OCI-LY1 (cell line): ENCODE data around the gene TEAD3.

Source experiments
- H2AFZ ChIP-seq: fragments of 200-600 bp; sonication (generic), shearing (Covaris generic); 2 replicates; pipeline ENCODE4 v1.6.0; 2014; ENCODE audit warnings: antibody characterized with exemption, mild to moderate bottlenecking, low read length
- H3F3A ChIP-seq: fragments of 200-600 bp; sonication (generic), shearing (Covaris generic); 2 replicates; pipeline ENCODE4 v1.6.0; 2014; ENCODE audit warnings: mild to moderate bottlenecking, antibody characterized with exemption, low read length, moderate library complexity; ENCODE audit not compliant: insufficient read depth
- H3K27ac ChIP-seq: fragments of 200-600 bp; sonication (generic); 2 replicates; pipeline ENCODE4 v1.5.1; 2014; ENCODE audit warnings: low read length, mixed run types, mild to moderate bottlenecking, low read depth; ENCODE audit not compliant: poor library complexity, severe bottlenecking
- H3K27me3 ChIP-seq: fragments of 200-600 bp; sonication (generic); 2 replicates; pipeline ENCODE4 v1.6.0; 2014; ENCODE audit warnings: antibody characterized with exemption, mild to moderate bottlenecking, low read length, moderate library complexity; ENCODE audit not compliant: insufficient read depth
- H3K36me3 ChIP-seq: fragments of 200-600 bp; sonication (generic); 2 replicates; pipeline ENCODE4 v1.6.1; 2014; ENCODE audit warnings: mild to moderate bottlenecking, antibody characterized with exemption, low read length, moderate library complexity, mixed read lengths; ENCODE audit not compliant: insufficient read depth
- H3K4me1 ChIP-seq: fragments of 200-600 bp; sonication (generic); 2 replicates; pipeline ENCODE4 v1.5.1; 2014; ENCODE audit warnings: mild to moderate bottlenecking, low read length, moderate library complexity; ENCODE audit not compliant: insufficient read depth, severe bottlenecking
- H3K4me2 ChIP-seq: fragments of 200-600 bp; sonication (generic), shearing (Covaris generic); 2 replicates; pipeline ENCODE4 v1.6.1; 2014; ENCODE audit warnings: low read length
- H3K4me3 ChIP-seq: fragments of 200-600 bp; sonication (generic); 2 replicates; pipeline ENCODE4 v1.5.1; 2014; ENCODE audit warnings: low read length, low read depth, mild to moderate bottlenecking, mixed read lengths; ENCODE audit not compliant: poor library complexity, severe bottlenecking
- H3K79me2 ChIP-seq: fragments of 200-600 bp; shearing (Covaris generic); 2 replicates; pipeline ENCODE4 v1.6.1; 2016; ENCODE audit warnings: mixed run types, low read length, mixed read lengths; ENCODE audit not compliant: insufficient read depth
- H3K9ac ChIP-seq: fragments of 200-600 bp; sonication (generic), shearing (Covaris generic); 2 replicates; pipeline ENCODE4 v1.6.1; 2014; ENCODE audit warnings: mild to moderate bottlenecking, low read length, mixed read lengths
- H3K9me2 ChIP-seq: fragments of 200-600 bp; sonication (generic), shearing (Covaris generic); 2 replicates; pipeline ENCODE4 v1.6.1; 2014; ENCODE audit warnings: low read depth, mild to moderate bottlenecking, low read length, mixed read lengths
- H3K9me3 ChIP-seq: fragments of 200-600 bp; shearing (Covaris generic); 2 replicates; pipeline ENCODE4 v1.6.1; 2014; ENCODE audit warnings: low read length, mixed read lengths
- H4K20me1 ChIP-seq: fragments of 200-600 bp; sonication (generic), shearing (Covaris generic); 2 replicates; pipeline ENCODE4 v1.6.0; 2016; ENCODE audit warnings: mild to moderate bottlenecking, low read length; ENCODE audit not compliant: insufficient read depth
- EZH2 ChIP-seq: fragments of 200-600 bp; sonication (generic), shearing (Covaris generic); IDR thresholded peaks from 2 replicates; pipeline ENCODE4 v1.8.0; 2017; ENCODE audit warnings: borderline replicate concordance, mixed run types, mild to moderate bottlenecking, antibody characterized with exemption, low read length, moderate library complexity, mixed read lengths
- TF ChIP-seq, protein P1 (sequence below): fragments of 200-600 bp; sonication (generic), shearing (Covaris generic); IDR thresholded peaks from 2 replicates; pipeline ENCODE4 v1.5.1; 2017; ENCODE audit warnings: mild to moderate bottlenecking, antibody characterized with exemption, low read length, moderate library complexity, mixed read lengths

Gene TEAD3

GRCh38 chr6:35461270-35461669, 35.6 kb downstream of the TEAD3 start:
- no peaks in the 10 kb centered on the region for H3K9me2 ChIP-seq
- no peak overlapping the region for H3K27ac ChIP-seq
- no peaks in the 10 kb centered on the region for H4K20me1 ChIP-seq
- H3K4me3 ChIP-seq: no peak overlapping the region
- H3K27me3 ChIP-seq: no peaks in the 10 kb centered on the region
- TF ChIP-seq EZH2: no peak
- TF ChIP-seq, protein P1, sequence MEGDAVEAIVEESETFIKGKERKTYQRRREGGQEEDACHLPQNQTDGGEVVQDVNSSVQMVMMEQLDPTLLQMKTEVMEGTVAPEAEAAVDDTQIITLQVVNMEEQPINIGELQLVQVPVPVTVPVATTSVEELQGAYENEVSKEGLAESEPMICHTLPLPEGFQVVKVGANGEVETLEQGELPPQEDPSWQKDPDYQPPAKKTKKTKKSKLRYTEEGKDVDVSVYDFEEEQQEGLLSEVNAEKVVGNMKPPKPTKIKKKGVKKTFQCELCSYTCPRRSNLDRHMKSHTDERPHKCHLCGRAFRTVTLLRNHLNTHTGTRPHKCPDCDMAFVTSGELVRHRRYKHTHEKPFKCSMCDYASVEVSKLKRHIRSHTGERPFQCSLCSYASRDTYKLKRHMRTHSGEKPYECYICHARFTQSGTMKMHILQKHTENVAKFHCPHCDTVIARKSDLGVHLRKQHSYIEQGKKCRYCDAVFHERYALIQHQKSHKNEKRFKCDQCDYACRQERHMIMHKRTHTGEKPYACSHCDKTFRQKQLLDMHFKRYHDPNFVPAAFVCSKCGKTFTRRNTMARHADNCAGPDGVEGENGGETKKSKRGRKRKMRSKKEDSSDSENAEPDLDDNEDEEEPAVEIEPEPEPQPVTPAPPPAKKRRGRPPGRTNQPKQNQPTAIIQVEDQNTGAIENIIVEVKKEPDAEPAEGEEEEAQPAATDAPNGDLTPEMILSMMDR: no peak
- H2AFZ ChIP-seq: no peak overlapping the region
- H3K79me2 ChIP-seq: no peaks in the 10 kb centered on the region
- no peaks in the 10 kb centered on the region for H3K9me3 ChIP-seq
- peaks cover 19% of the 10 kb centered on the region; the same call in 1 of the 2 replicates for H3K36me3 ChIP-seq
- H3K4me1 ChIP-seq: no peaks in the 10 kb centered on the region
- no peak overlapping the region for H3K9ac ChIP-seq
- H3F3A ChIP-seq: no peaks in the 10 kb centered on the region
- H3K4me2 ChIP-seq: no peak overlapping the region

- H3K9ac ChIP-seq: no peak overlapping the region
- no peak overlapping the region for H3K4me3 ChIP-seq
- H3K27me3 ChIP-seq: no peaks in the 10 kb centered on the region
- TF ChIP-seq EZH2: no peak
- TF ChIP-seq, protein P1: no peak
- peaks cover 14% of the 10 kb centered on the region for H3K4me1 ChIP-seq
- H3K36me3 ChIP-seq: peaks cover 25% of the 10 kb centered on the region; the same call in 1 of the 2 replicates
- no peaks in the 10 kb centered on the region for H3K79me2 ChIP-seq
- H3K9me2 ChIP-seq: no peaks in the 10 kb centered on the region
- no peak overlapping the region for H3K4me2 ChIP-seq
- no peak overlapping the region for H3K27ac ChIP-seq
- no peaks in the 10 kb centered on the region for H3F3A ChIP-seq
- no peak overlapping the region for H2AFZ ChIP-seq
- no peaks in the 10 kb centered on the region for H4K20me1 ChIP-seq
- H3K9me3 ChIP-seq: no peaks in the 10 kb centered on the region
Observed at GRCh38 chr6:35457907-35458306, 39.0 kb downstream of the TEAD3 start.

GRCh38 chr6:35454391-35455110, 42.3 kb downstream of the TEAD3 start:
- Histone ChIP-seq H3K27ac (no peak overlapping the region), H3F3A (no peaks in the 10 kb centered on the region), H3K4me2 (no peak overlapping the region), H4K20me1 (no peaks in the 10 kb centered on the region), H3K36me3 (peaks cover 14% of the 10 kb centered on the region; the same call in 1 of the 2 replicates), H3K4me3 (no peak overlapping the region), H3K9me3 (no peaks in the 10 kb centered on the region), H3K27me3 (no peaks in the 10 kb centered on the region; the same call in 1 of the 2 replicates), H3K79me2 (no peaks in the 10 kb centered on the region), H3K9me2 (no peaks in the 10 kb centered on the region), H3K9ac (no peak overlapping the region), H2AFZ (no peak overlapping the region), H3K4me1 (peaks cover 25% of the 10 kb centered on the region)
- TF ChIP-seq, protein P1: no peak
- no peak for TF ChIP-seq EZH2
